Hematopoietic multipotent progenitor cell treated with erythropoietin and hydrocortisone succinate and interleukin-3 and kit ligand, for 4 days (in vitro differentiated cells): ENCODE measurements around the gene GPR21.

ENCODE experiments used
- DNase-seq: peaks from one replicate; pipeline ENCODE4 v3.0.0-alpha.2; 2015

GPR21 gene

DNA sequence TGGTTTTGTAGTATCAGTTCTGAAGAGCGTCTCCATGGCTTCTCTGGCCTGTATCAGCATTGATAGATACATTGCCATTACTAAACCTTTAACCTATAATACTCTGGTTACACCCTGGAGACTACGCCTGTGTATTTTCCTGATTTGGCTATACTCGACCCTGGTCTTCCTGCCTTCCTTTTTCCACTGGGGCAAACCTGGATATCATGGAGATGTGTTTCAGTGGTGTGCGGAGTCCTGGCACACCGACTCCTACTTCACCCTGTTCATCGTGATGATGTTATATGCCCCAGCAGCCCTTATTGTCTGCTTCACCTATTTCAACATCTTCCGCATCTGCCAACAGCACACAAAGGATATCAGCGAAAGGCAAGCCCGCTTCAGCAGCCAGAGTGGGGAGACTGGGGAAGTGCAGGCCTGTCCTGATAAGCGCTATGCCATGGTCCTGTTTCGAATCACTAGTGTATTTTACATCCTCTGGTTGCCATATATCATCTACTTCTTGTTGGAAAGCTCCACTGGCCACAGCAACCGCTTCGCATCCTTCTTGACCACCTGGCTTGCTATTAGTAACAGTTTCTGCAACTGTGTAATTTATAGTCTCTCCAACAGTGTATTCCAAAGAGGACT, 1.5 kb downstream of the GPR21 start:
- peak; percentile 96 for DNase-seq

DNA sequence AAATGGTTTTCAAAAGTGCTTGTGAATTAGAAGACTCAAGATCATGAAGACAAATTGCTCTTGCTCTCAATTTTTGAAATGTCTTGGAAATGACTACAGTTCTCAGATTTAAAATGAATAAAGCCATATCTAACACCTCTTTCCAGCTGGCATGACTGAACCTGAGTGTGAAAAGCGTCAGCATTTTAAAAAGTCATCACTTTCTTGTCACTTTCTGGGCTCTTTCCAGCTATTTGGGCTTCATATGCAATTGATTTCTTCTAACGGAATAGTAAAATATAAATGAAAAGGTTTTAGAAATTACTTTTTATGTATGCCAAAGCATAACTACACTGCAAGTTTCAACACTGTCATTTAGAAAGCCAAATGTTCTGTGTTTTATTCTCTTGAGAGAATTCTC, 2.3 kb downstream of the GPR21 start:
- DNase-seq, result no peak

- DNase-seq, result no peak
These were observed 3.6 kb downstream of the GPR21 start for GRCh38 chr9:123036893-123037545.

DNA sequence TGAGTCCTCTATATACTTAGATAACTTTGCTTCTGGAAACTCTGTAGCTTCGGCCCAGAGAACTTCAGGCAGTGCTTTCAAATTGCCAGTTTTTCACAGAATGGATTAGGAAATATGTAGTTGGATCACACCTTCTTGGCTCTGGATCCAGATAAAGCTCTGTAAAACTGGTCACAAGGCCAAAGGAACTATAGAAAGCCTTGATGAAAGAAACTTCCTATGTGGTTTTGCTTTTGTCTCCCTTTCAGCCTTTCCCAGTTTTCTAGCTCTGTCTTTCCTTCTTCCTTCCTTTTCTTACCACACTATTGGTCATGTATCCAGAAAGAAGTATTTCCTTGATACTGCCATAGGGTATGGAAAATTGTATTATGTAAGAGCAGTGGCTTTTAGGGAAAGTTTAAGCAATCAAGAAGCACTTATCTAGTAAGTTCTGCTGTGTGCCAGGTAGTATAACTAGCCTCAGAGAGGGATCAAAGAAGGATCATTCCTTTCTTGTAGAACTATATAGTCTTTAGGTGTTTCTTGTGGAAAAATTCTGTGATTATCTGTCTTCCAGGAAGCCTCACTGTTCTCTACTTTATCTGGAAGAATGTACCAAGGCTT, 6.3 kb downstream of the GPR21 start:
- DNase-seq, result no peak

GRCh38 chr9:123040801-123041200, 7.3 kb downstream of the GPR21 start:
- DNase-seq, result no peak

GRCh38 chr9:123041489-123041888, 8.0 kb downstream of the GPR21 start:
- DNase-seq, result no peak

DNA sequence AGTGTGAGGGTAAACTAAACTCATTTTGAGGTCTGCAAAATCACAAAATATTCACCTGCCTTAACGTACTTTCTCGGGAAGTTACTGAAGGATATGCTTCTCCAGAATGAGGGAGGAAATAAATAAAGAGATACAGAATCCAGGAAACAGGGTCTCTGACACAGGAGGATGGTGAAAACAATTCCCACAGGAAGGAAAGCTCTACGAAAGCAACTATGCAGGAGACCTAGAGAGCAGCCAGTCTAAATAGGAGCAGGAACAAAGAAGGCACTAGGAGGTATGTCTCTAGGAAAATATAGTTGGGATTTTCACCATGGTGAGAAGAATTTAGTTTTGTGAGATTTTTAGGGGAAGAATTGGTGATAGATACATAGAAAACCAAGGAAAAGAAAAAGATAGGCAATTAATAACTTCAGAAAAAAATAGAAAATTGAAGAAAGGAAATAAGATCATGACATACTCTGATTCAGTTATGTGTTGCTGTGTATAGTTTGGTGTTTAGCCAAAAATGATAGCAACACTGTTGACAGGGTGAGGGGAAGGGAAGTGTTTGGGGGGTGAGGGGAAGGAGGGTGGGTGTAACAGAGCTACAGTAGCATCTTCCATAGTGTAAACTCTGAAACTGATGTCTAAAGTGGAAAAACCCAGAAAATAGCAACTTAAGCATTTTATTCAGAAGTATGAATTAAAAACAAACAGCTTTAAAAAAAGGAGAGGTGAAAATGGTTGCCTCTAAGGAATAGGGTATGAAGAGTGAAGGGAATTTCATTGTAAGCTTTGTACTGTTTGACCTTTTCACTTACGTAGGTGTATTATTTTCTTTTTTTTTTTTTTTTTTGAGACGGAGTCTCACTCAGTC, 9.8 kb downstream of the GPR21 start:
- DNase-seq, result no peak

DNA sequence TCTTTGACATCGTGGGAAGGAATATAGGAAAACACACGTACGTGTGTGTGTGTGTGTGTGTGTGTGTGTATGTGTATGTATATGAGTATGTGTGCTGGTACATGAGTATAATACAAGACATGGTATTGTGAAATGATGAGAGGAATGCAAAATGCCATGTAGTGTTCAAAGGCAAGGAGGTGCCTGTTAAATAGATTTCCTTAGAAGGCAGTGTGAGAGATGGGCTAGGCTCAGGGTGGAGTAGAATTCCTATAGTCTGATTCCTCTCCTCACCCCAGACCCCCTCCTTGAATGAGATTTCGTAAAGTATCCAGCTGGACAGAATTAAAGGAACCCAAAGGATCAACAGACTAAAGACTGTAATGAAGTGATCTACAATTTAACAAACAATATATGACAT, 11.1 kb downstream of the GPR21 start:
- DNase-seq, result no peak

DNA sequence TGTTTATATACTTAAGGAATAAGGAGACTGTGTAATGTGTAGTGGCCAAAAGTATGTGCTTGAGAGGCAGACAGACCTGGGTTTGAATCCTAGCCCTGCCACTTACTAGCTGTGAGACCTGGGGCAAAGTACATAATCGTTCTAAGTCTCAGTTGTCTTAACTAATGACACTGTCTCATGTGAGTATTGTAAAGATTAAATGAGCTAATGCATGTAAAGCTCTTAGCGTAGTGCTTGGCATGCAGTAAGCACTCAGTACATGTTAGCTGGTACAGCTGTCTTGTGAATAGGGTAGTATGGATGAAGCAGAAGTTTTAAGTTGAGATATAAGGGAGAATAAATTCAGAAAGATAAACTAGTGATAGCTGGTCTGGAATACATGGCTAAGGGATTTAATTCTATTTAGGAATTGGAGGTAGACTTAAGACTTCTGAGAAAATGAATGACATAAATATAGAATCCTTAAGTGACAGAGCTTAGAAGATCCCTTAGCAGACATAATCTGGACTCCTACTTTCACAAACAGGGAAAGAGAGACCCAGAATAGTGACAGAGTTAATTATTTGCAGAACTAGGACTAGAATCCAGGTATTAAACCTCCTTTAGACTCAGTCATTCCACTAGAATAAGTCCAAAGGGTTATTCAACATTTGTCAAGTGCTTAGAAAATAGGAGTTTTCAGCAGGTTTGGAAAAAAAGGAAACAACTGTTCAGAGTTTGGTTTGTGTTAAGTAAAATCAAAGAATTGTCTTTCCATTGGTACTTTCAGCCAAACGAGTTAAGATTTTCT, 13.1 kb downstream of the GPR21 start:
- no peak for DNase-seq

DNA sequence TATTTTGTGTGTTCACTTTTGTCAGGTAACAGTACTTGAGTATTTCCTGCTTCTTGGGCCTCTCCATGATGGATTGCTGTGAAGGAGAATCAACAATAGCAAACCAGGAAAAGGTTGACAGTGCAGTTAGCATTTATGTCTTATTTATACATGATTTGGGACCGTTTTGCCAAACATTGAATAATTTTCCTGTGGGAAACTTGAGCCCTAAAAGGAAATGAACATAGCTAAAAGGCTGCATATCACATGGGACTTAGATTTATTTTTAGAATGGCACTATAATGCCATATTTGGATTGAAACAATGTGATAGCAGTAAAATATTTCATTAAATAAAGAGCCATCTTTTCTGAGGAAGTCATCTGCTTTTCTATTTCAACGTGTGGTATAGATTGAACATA, 15.3 kb downstream of the GPR21 start:
- no peak for DNase-seq

DNA sequence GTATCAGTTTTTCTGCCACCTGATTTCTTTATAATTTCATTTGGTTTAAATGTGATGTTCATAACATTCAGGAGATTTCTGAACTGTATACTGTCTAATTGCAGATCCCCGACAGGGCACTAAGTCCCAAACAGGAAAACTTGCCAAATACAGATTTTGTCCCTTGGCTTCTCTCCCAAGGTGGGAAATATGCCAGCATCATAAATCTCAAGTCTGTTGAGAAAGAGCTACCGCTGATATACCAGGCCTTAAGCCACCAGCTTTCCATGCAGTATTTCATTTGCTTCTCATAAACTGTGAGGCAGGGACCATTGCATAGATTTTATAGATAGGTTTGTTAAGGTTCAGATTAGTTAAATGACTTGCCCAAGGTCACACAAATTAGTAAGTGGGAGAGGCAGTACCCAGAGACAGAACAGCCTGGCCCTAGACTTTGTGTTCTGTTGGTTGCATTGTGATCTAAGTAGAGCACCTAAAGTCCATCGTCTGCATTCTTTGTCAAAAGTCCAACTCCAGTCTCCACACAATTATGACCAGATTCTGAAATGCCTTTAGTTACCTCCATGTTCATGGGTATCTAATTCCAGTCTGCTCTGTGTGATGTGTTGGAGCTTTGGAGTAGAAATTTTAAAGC, 16.2 kb downstream of the GPR21 start:
- no peak for DNase-seq

DNA sequence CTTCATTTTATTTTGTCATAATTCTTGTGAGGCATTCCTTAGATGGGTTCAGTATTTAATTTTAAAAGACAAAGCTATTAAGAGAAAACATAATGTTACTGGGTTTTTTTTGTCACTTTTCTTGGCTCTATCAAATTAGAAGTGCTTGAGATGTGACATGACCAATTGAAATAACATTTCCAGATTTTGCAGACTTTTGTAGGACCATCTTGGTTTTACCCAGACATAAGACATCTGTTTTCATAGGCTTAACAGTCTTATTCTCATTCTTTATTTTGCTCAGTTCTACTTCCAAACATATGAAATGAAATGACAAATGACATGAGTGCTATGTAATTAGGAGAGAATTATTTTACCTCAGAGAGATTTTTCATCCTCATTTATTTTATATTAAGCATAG, 19.6 kb downstream of the GPR21 start:
- no peak for DNase-seq

DNA sequence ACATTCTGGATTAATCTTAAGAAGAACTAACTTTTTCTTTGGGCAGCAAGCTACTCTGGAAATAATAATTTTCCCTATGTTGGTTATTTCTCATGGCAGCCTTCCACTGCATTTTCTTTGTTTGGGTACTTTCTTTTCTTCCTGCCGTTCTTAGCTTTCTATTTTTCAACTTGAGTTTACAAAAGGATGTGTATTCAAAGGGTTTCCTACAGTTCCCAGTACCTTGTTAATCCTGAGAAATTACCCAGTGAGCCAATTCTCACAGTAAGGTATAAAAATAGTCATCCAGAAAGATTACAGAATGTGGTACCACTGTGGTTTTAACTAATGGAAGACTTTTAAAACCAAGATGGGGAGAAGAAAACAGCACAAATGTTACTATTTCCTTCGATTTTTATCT, 20.2 kb downstream of the GPR21 start:
- no peak for DNase-seq

DNA sequence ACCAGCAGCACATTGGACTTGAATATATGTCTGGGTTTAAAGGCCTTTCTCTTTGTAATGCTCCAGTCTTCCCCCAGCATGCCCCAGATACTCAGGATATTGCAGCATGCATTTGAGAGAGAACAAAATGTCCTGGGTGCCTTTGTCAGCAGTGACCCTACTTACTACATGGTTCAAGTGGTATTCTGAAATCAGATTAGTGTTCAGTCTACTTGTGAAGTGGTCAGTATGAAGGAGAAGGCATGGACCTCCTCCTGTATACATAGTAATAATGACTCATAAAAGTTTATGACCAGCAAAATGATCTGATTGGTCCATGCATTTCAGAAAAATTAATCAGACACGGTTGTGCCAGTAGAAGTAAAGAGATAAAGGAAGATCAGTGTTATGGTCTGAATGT, 25.4 kb downstream of the GPR21 start:
- DNase-seq, result no peak

DNA sequence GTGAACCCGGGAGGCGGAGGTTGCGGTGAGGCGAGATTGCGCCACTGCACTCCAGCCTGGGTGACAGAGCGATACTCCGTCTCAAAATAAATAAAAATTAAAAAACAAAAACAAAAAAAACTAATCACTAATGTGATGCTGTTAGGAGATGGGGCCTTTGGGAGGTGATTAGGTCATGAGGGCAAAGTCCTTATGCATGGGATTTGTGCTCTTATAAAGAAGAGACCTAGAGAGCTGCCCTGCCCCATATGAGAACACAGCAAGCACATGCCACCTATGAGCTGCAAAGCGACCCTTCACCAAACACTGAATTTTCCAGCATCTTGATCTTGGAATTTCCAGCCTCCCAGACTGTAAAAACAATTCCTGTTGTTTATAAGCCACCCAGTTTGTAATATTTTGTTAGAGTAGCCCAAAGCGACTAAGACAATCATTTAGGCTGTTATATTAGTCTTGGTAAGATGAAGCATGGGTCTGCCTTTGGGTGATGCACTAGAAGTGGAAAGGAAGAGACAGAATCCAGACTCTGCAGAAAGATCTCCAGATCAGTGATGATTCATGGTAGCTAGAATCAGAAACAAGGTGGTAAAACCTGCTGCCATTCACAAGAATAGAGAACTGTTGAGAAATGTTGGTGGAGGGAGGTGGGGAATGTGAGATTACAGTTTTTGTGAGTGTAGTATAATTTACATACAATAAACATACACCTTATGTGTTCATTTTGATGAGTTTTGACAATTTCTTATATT, 26.2 kb downstream of the GPR21 start:
- DNase-seq, result no peak

DNA sequence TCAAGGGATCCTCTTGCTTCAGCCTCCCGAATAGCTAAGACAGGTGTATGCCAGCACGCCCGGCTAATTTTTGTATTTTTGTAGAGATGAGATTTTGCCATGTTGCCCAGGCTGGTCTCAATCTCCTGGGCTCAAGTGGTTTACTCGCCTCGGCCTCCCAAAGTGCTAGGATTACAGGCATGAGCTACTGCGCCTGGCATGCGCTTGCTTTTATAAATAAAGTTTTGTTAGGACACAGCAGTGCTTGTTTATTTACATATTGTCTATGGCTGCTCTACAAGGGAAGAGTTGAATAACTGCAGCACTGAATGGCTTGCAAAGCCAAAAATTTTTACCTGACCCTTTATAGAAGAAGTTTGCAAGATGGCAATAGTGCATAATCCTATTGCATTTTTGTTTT, 27.7 kb downstream of the GPR21 start:
- no peak for DNase-seq

GRCh38 chr9:123062351-123063176, 29.1 kb downstream of the GPR21 start:
- DNase-seq, result no peak

- DNase-seq, result no peak
These were observed 29.7 kb downstream of the GPR21 start for GRCh38 chr9:123063177-123063598.

GRCh38 chr9:123063896-123064295, 30.4 kb downstream of the GPR21 start:
- no peak for DNase-seq

DNA sequence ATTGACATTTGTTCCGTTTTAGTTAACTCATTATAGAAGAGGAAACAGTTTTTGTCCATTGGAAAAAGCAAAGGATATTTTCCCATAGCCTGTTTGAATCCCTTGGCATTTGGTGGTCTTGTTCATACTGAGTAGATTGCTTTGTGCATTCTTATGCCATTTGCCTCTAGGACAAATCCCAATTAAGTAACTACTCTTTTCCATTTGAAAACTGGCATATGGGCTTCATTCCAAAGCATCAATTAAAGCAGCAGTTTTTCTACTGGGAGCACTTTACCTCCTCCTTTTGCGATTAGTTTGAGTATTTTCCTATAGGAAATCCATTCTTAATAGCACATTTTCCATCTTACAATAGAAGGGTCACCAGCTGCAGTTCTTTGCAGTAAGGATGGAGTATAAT, 31.2 kb downstream of the GPR21 start:
- no peak for DNase-seq

- no peak for DNase-seq
These were observed 31.7 kb downstream of the GPR21 start for GRCh38 chr9:123065196-123065595.
